ENCODE results near the gene USF2.
A peak's percentile ranks its signal among the peaks of the same experiment; 100 is the strongest.

Gene USF2

DNA sequence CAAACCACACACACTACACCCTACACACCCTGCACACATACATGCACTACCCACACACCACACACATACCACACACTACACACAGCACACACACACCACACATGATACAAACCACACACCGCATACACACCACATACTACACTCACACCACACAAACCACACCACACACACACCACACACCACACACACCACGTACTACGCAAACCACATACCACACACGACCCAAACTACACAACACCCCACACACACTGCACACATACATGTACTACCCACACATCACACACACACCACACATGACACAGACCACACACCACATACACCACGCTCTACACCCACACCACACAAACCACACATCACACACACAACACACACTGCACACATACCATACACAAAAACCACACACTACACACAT, 29.8 kb downstream of the USF2 start (continued):
- TF ChIP-seq, protein P1, sequence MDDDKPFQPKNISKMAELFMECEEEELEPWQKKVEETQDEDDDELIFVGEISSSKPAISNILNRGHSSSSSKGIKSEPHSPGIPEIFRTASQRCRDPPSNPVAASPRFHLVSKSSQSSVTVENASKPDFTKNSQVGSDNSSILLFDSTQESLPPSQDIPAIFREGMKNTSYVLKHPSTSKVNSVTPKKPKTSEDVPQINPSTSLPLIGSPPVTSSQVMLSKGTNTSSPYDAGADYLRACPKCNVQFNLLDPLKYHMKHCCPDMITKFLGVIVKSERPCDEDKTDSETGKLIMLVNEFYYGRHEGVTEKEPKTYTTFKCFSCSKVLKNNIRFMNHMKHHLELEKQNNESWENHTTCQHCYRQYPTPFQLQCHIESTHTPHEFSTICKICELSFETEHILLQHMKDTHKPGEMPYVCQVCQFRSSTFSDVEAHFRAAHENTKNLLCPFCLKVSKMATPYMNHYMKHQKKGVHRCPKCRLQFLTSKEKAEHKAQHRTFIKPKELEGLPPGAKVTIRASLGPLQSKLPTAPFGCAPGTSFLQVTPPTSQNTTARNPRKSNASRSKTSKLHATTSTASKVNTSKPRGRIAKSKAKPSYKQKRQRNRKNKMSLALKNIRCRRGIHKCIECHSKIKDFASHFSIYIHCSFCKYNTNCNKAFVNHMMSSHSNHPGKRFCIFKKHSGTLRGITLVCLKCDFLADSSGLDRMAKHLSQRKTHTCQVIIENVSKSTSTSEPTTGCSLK (tag by site-specific recombination; IDR thresholded peaks at IDR 0.05), result no peak
- TF ChIP-seq MYNN (tag by site-specific recombination; IDR thresholded peaks at IDR 0.05; ENCODE audit: borderline replicate concordance) (no peak; the same call in 1 of the 2 replicates), ZNF571 (tag by site-specific recombination; IDR thresholded peaks at IDR 0.05) (peak; percentile 33; the same call in 1 of the 2 replicates), REPIN1 (tag by site-specific recombination; IDR thresholded peaks at IDR 0.05; ENCODE audit: low read depth) (no peak), ZNF768 (tag by site-specific recombination; IDR thresholded peaks at IDR 0.05) (no peak), ZNF658 (tag by site-specific recombination; IDR thresholded peaks at IDR 0.05) (peak; percentile 66; the same call in 1 of the 2 replicates), HOXA7 (CRISPR knock-in tag; IDR thresholded peaks at IDR 0.05; ENCODE audit: borderline replicate concordance) (no peak), RBAK (tag by site-specific recombination; IDR thresholded peaks at IDR 0.05) (no peak), ZNF10 (tag by site-specific recombination; IDR thresholded peaks at IDR 0.05) (no peak), ZNF792 (tag by site-specific recombination; IDR thresholded peaks at IDR 0.05) (no peak), ZNF501 (tag by site-specific recombination; IDR thresholded peaks at IDR 0.05) (no peak), ZNF324 (tag by site-specific recombination; IDR thresholded peaks at IDR 0.05) (no peak), ZNF521 (tag by site-specific recombination; IDR thresholded peaks at IDR 0.05) (peak; percentile 92; the same call in 1 of the 2 replicates), ZNF549 (tag by site-specific recombination; IDR thresholded peaks at IDR 0.05) (no peak)
- TF ChIP-seq, protein P2, sequence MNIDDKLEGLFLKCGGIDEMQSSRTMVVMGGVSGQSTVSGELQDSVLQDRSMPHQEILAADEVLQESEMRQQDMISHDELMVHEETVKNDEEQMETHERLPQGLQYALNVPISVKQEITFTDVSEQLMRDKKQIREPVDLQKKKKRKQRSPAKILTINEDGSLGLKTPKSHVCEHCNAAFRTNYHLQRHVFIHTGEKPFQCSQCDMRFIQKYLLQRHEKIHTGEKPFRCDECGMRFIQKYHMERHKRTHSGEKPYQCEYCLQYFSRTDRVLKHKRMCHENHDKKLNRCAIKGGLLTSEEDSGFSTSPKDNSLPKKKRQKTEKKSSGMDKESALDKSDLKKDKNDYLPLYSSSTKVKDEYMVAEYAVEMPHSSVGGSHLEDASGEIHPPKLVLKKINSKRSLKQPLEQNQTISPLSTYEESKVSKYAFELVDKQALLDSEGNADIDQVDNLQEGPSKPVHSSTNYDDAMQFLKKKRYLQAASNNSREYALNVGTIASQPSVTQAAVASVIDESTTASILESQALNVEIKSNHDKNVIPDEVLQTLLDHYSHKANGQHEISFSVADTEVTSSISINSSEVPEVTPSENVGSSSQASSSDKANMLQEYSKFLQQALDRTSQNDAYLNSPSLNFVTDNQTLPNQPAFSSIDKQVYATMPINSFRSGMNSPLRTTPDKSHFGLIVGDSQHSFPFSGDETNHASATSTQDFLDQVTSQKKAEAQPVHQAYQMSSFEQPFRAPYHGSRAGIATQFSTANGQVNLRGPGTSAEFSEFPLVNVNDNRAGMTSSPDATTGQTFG (tag by site-specific recombination; IDR thresholded peaks at IDR 0.05; ENCODE audit: borderline replicate concordance), result peak; percentile 87
- TF ChIP-seq, protein P3, sequence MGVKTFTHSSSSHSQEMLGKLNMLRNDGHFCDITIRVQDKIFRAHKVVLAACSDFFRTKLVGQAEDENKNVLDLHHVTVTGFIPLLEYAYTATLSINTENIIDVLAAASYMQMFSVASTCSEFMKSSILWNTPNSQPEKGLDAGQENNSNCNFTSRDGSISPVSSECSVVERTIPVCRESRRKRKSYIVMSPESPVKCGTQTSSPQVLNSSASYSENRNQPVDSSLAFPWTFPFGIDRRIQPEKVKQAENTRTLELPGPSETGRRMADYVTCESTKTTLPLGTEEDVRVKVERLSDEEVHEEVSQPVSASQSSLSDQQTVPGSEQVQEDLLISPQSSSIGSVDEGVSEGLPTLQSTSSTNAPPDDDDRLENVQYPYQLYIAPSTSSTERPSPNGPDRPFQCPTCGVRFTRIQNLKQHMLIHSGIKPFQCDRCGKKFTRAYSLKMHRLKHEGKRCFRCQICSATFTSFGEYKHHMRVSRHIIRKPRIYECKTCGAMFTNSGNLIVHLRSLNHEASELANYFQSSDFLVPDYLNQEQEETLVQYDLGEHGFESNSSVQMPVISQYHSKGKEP (tag by site-specific recombination; IDR thresholded peaks at IDR 0.05), result no peak
- TF ChIP-seq, protein P4, sequence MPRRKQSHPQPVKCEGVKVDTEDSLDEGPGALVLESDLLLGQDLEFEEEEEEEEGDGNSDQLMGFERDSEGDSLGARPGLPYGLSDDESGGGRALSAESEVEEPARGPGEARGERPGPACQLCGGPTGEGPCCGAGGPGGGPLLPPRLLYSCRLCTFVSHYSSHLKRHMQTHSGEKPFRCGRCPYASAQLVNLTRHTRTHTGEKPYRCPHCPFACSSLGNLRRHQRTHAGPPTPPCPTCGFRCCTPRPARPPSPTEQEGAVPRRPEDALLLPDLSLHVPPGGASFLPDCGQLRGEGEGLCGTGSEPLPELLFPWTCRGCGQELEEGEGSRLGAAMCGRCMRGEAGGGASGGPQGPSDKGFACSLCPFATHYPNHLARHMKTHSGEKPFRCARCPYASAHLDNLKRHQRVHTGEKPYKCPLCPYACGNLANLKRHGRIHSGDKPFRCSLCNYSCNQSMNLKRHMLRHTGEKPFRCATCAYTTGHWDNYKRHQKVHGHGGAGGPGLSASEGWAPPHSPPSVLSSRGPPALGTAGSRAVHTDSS (tag by site-specific recombination; IDR thresholded peaks at IDR 0.05), result no peak
- TF ChIP-seq, protein P5, sequence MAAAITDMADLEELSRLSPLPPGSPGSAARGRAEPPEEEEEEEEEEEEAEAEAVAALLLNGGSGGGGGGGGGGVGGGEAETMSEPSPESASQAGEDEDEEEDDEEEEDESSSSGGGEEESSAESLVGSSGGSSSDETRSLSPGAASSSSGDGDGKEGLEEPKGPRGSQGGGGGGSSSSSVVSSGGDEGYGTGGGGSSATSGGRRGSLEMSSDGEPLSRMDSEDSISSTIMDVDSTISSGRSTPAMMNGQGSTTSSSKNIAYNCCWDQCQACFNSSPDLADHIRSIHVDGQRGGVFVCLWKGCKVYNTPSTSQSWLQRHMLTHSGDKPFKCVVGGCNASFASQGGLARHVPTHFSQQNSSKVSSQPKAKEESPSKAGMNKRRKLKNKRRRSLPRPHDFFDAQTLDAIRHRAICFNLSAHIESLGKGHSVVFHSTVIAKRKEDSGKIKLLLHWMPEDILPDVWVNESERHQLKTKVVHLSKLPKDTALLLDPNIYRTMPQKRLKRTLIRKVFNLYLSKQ (tag by site-specific recombination; IDR thresholded peaks at IDR 0.05; ENCODE audit: borderline replicate concordance), result peak; percentile 60; the same call in 1 of the 2 replicates
- TF ChIP-seq, protein P6, sequence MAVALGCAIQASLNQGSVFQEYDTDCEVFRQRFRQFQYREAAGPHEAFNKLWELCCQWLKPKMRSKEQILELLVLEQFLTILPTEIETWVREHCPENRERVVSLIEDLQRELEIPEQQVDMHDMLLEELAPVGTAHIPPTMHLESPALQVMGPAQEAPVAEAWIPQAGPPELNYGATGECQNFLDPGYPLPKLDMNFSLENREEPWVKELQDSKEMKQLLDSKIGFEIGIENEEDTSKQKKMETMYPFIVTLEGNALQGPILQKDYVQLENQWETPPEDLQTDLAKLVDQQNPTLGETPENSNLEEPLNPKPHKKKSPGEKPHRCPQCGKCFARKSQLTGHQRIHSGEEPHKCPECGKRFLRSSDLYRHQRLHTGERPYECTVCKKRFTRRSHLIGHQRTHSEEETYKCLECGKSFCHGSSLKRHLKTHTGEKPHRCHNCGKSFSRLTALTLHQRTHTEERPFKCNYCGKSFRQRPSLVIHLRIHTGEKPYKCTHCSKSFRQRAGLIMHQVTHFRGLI (tag by site-specific recombination; IDR thresholded peaks at IDR 0.05), result no peak
- TF ChIP-seq, protein P7, sequence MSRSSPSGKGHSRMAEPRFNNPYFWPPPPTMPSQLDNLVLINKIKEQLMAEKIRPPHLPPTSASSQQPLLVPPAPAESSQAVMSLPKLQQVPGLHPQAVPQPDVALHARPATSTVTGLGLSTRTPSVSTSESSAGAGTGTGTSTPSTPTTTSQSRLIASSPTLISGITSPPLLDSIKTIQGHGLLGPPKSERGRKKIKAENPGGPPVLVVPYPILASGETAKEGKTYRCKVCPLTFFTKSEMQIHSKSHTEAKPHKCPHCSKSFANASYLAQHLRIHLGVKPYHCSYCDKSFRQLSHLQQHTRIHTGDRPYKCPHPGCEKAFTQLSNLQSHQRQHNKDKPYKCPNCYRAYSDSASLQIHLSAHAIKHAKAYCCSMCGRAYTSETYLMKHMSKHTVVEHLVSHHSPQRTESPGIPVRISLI (tag by site-specific recombination; IDR thresholded peaks at IDR 0.05), result no peak
- TF ChIP-seq, protein P8, sequence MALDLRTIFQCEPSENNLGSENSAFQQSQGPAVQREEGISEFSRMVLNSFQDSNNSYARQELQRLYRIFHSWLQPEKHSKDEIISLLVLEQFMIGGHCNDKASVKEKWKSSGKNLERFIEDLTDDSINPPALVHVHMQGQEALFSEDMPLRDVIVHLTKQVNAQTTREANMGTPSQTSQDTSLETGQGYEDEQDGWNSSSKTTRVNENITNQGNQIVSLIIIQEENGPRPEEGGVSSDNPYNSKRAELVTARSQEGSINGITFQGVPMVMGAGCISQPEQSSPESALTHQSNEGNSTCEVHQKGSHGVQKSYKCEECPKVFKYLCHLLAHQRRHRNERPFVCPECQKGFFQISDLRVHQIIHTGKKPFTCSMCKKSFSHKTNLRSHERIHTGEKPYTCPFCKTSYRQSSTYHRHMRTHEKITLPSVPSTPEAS (tag by site-specific recombination; IDR thresholded peaks at IDR 0.05), result no peak

Measured in HEK293 (cell line).